Transverse colon (tissue), 4 donors: ENCODE results near the gene SMIM17.

Experiments used
- EP300 ChIP-seq: sonication (generic); formaldehyde crosslinking; IDR thresholded peaks from one replicate; pipeline ENCODE4 v1.6.1; 2017; ENCODE audit warnings: antibody characterized with exemption, low read depth
- POLR2A ChIP-seq: fragments of 450-650 bp; IDR thresholded peaks from one replicate; pipeline ENCODE4 v1.6.1; 2016; ENCODE audit warnings: antibody characterized with exemption, mild to moderate bottlenecking, moderate library complexity
- POLR2AphosphoS5 ChIP-seq, 3 donors: sonication (generic); formaldehyde crosslinking; IDR thresholded peaks; one replicate each; pipeline ENCODE4 v1.6.1; 2016; ENCODE audit warnings: antibody characterized with exemption in 3 of 3
- TF ChIP-seq, protein P1 (sequence below), 5 experiments: fragments of 200-600 bp in 3 of 5; fragments of 450-650 bp in 2 of 5; sonication (generic) in 3 of 5; IDR thresholded peaks; 1 replicate in 2 of 5; 2 replicates in 3 of 5; pipeline ENCODE4 v1.5.1; 2016 to 2017; ENCODE audit warnings: antibody characterized with exemption in 5 of 5, inconsistent platforms in 3 of 5, mild to moderate bottlenecking in 2 of 5, moderate library complexity in 1 of 5

DNA sequence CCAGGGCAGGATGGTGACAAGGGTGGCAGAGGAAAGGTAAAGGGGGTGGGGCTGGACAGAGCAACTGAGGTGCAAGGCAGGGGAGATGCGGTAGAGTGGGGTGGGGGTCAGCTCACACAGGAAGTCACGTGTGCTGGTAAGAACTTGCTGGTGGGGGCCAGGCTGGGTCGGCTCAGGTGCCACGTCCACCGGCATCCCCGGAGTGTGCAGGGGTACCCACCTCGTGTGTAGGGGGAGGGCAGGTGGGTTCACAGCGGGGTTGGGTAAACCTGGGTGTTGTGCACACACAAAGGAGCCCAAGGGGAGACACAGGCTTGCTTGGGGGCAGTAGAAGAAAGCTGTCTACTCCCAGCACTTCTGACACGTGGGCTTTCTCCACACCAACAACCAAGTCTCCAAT is 25.7 kb downstream of the SMIM17 start:
- TF ChIP-seq, protein P1, sequence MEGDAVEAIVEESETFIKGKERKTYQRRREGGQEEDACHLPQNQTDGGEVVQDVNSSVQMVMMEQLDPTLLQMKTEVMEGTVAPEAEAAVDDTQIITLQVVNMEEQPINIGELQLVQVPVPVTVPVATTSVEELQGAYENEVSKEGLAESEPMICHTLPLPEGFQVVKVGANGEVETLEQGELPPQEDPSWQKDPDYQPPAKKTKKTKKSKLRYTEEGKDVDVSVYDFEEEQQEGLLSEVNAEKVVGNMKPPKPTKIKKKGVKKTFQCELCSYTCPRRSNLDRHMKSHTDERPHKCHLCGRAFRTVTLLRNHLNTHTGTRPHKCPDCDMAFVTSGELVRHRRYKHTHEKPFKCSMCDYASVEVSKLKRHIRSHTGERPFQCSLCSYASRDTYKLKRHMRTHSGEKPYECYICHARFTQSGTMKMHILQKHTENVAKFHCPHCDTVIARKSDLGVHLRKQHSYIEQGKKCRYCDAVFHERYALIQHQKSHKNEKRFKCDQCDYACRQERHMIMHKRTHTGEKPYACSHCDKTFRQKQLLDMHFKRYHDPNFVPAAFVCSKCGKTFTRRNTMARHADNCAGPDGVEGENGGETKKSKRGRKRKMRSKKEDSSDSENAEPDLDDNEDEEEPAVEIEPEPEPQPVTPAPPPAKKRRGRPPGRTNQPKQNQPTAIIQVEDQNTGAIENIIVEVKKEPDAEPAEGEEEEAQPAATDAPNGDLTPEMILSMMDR (IDR thresholded peaks at IDR 0.05), result no peak
- TF ChIP-seq POLR2AphosphoS5 (IDR thresholded peaks at IDR 0.05), result no peak
- TF ChIP-seq POLR2A, result no peak
- no peak for TF ChIP-seq EP300
